HepG2 (cell line): ENCODE data around the gene IMPACT. TPM values are rescaled to one million over a fixed set of nuclear protein-coding genes. Genes with fewer than 3 reads are reported as not detected.

Source experiments
- ATAC-seq: fragments of 200-7000 bp; cut with Tn5 transposase; 3 replicates; pipeline ENCODE4 v1.9.1; 2020; ENCODE audit warnings: mild to moderate bottlenecking, moderate library complexity
- BruUV-seq: library from RNA; stranded (reverse); fragments of 400-500 nt; replicated peaks from 2 replicates; lab custom pipeline; 2021; lab: Mats Ljungman, UMichigan
- CTCF ChIA-PET: fragments of 300-600 bp; formaldehyde crosslinking; extraction: SDS; loops from one replicate; lab custom pipeline; 2021; ENCODE audit warnings: low total read pairs, inconsistent platforms, low intra/inter-chr PET ratio; lab: Yijun Ruan, JAX
- POLR2A ChIA-PET: fragments of 350-600 bp; sonication (Branson Sonifier 250); formaldehyde crosslinking; loops from one replicate; lab custom pipeline; 2020; ENCODE audit warnings: antibody characterized with exemption, inconsistent platforms; lab: Yijun Ruan, JAX
- DNase-seq: peaks from one replicate; pipeline ENCODE4 v3.0.0-alpha.2; 2015; ENCODE audit warnings: low spot score
- FAIRE-seq: peaks from 3 replicates; lab custom pipeline; 2011; peaks lifted over from hg19 to GRCh38; lab: Jason Lieb, UNC
- H2AFZ ChIP-seq: one replicate; pipeline ENCODE4 v1.6.1; 2011; ENCODE audit warnings: low read length, inconsistent platforms
- H3K27ac ChIP-seq: fragments of 300-600 bp; 3 replicates; pipeline ENCODE4 v1.8.0; 2011; ENCODE audit warnings: mixed run types, mild to moderate bottlenecking, mixed read lengths, low read length, inconsistent platforms; ENCODE audit not compliant: insufficient read depth; ENCODE audit errors: extremely low read length
- H3K27me3 ChIP-seq, 2 experiments: fragments of 200-600 bp in 1 of 2; 2 replicates in 1 of 2; 3 replicates in 1 of 2; pipeline versions ENCODE4 v1.6.0 to v1.8.0; 2011; ENCODE audit warnings: low read length in 2 of 2, mild to moderate bottlenecking in 2 of 2, moderate library complexity in 2 of 2, inconsistent platforms in 1 of 2; ENCODE audit not compliant: insufficient read depth in 2 of 2, control insufficient read depth in 1 of 2
- H3K36me3 ChIP-seq, 2 experiments: fragments of 200-600 bp in 1 of 2; replicated peaks in 1 of 2; 2 replicates in 1 of 2; 3 replicates in 1 of 2; pipeline versions ENCODE4 v1.5.1 to v1.8.0; 2011; ENCODE audit warnings: low read length in 2 of 2, inconsistent platforms in 1 of 2; ENCODE audit not compliant: insufficient read depth in 2 of 2, control insufficient read depth in 1 of 2
- H3K4me1 ChIP-seq: 2 replicates; pipeline ENCODE4 v1.5.1; 2012; ENCODE audit warnings: low read length, inconsistent platforms; ENCODE audit not compliant: insufficient read depth
- H3K4me2 ChIP-seq: 2 replicates; pipeline ENCODE4 v1.6.0; 2011; ENCODE audit warnings: low read depth, low read length, inconsistent platforms
- H3K4me3 ChIP-seq, 3 experiments: fragments of 200-600 bp in 1 of 3; sonication (generic), shearing (Covaris generic) in 1 of 3; replicated peaks in 1 of 3; 2 replicates each; pipeline ENCODE4 v1.5.1; 2011 to 2016; ENCODE audit warnings: low read length in 3 of 3, inconsistent platforms in 2 of 3, low read depth in 2 of 3, mild to moderate bottlenecking in 2 of 3, control low read depth in 1 of 3, mixed read lengths in 1 of 3; ENCODE audit not compliant: insufficient read depth in 1 of 3
- H3K79me2 ChIP-seq: one replicate; pipeline ENCODE4 v1.6.1; 2011; ENCODE audit warnings: low read length, inconsistent platforms; ENCODE audit not compliant: insufficient read depth
- H3K9ac ChIP-seq: 2 replicates; pipeline ENCODE4 v1.6.0; 2011; ENCODE audit warnings: mild to moderate bottlenecking, low read depth, low read length, inconsistent platforms; ENCODE audit not compliant: insufficient read depth
- H3K9me3 ChIP-seq: 2 replicates; pipeline ENCODE4 v1.5.1; 2012; ENCODE audit warnings: mild to moderate bottlenecking, low read length
- H4K20me1 ChIP-seq: 2 replicates; pipeline ENCODE4 v1.6.0; 2011; ENCODE audit warnings: inconsistent platforms, mild to moderate bottlenecking, low read length, moderate library complexity; ENCODE audit not compliant: insufficient read depth
- GFI1 ChIP-seq: sonication (generic); formaldehyde crosslinking; IDR thresholded peaks from 2 replicates; pipeline ENCODE4 v1.5.0; 2020; ENCODE audit warnings: missing genetic modification reagents, mild to moderate bottlenecking, borderline replicate concordance
- KAT7 ChIP-seq: IDR thresholded peaks from 2 replicates; pipeline ENCODE4 v1.6.1; 2018; ENCODE audit warnings: borderline replicate concordance, missing compliant biosample characterization
- SP5 ChIP-seq: IDR thresholded peaks from 2 replicates; pipeline ENCODE4 v1.6.1; 2016; ENCODE audit warnings: low read depth, borderline replicate concordance
- ZNF530 ChIP-seq: sonication (generic); formaldehyde crosslinking; IDR thresholded peaks from 2 replicates; pipeline ENCODE4 v1.5.0; 2020; ENCODE audit warnings: low read depth, mild to moderate bottlenecking, missing genetic modification reagents
- WGBS: methylation state at CpG from one replicate; pipeline ENCODE4 v1.1.6; 2017; ENCODE audit warnings: low lambda C conversion rate; 5-methylcytosine and 5-hydroxymethylcytosine counted together
- in situ Hi-C: cut with HindIII; loops from 2 replicates; pipeline ENCODE4 v1.10.0; 2017; ENCODE audit warnings: low pct_unique_long_range_greater_than_20kb; ENCODE audit not compliant: extremely low pct_ligation_motif_present
- intact Hi-C: fragments of 100-400 bp; cut with micrococcal nuclease; formaldehyde crosslinking; loops from one replicate; pipeline ENCODE4 v1.10.0; 2022; ENCODE audit not compliant: unreplicated experiment
- polyA plus RNA-seq, 8 experiments: library from polyadenylated mRNA; depleted of rRNA in 3 of 8; stranded (reverse) in 7 of 8; unstranded in 1 of 8; fragments of >200 nt; fragmentation: Illumina TruSeq in 4 of 8; extraction: Trizol in 4 of 8; gene quantifications; 2 replicates each; pipeline versions ENCODE4 v1.2.1 to v1.2.3, GENCODE V29; 2011 to 2016; ENCODE audit warnings: low read depth in 4 of 8, missing spikeins in 1 of 8, mixed read lengths in 1 of 8; ENCODE audit not compliant: insufficient read depth in 1 of 8
- total RNA-seq, 5 experiments: library from RNA; depleted of rRNA; stranded (reverse); fragments of >200 nt; fragmentation: Illumina TruSeq; extraction: Trizol; gene quantifications; 2 replicates each; pipeline ENCODE4 v1.2.3, GENCODE V29; 2016; ENCODE audit warnings: low read depth in 1 of 5
- TF ChIP-seq, protein P1 (sequence below): sonication (generic); formaldehyde crosslinking; IDR thresholded peaks from 2 replicates; pipeline ENCODE4 v1.5.1; 2020; ENCODE audit warnings: missing genetic modification reagents, mild to moderate bottlenecking, borderline replicate concordance
- TF ChIP-seq, protein P2 (sequence below): sonication (generic); formaldehyde crosslinking; IDR thresholded peaks from 2 replicates; pipeline ENCODE4 v1.4.0; 2020; ENCODE audit warnings: missing genetic modification reagents

The IMPACT gene
- total and polyA plus RNA-seq, 2 of the 13 experiments (the other 11 are each of a cell fraction or from before 2014, with no cell fraction given), result 5.0 to 7.7 TPM

DNA sequence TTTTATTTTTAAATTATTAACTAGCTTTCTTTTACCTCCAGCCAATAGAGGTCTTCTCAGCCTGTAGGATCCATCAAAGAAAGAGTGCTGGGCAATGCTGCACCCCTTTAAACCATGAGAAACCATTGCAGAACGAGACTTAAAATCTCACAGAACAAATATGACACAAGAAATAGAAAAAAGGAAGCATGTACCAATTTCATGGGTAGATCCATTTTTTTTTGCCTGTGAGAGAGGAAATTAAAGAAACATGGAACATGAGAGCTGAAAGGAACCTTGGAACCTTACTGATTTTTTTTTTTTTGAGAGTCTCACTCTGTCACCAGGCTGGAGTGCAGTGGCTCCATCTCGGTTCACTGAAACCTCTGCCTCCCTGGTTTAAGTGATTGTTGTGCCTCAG lies 47.9 kb downstream of the IMPACT start:
- Histone ChIP-seq H3K4me1 (no peaks in the 10 kb centered on the region), H3K27ac (no peak overlapping the region), H3K36me3 (no peaks in the 10 kb centered on the region), H3K27me3 (no peaks in the 10 kb centered on the region), H3K9ac (no peak overlapping the region), H3K79me2 (no peaks in the 10 kb centered on the region), H3K4me2 (no peak overlapping the region), H3K4me3 (no peak overlapping the region), H3K9me3 (no peaks in the 10 kb centered on the region), H4K20me1 (no peaks in the 10 kb centered on the region), H2AFZ (no peak overlapping the region)
- no peak for ATAC-seq
- intact Hi-C loops (no loop called here), in situ Hi-C loops (no loop called here)
- TF ChIP-seq KAT7 (CRISPR knock-in tag), result no peak
- TF ChIP-seq, protein P1, sequence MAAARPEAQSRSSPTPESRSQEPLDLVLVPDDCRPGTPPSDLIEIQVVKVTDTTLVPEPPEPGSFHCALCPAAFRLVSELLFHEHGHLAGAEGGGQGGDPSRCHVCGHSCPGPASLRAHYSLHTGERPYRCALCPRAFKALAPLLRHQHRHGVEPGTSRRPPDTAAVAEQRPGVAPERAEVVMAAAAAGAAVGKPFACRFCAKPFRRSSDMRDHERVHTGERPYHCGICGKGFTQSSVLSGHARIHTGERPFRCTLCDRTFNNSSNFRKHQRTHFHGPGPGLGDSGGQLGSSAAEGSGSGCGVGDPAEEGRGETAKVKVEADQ (CRISPR knock-in tag), result no peak
- no peak for TF ChIP-seq SP5 (CRISPR knock-in tag)
- no peak for TF ChIP-seq GFI1 (CRISPR knock-in tag)
- TF ChIP-seq ZNF530 (CRISPR knock-in tag), result no peak
- TF ChIP-seq, protein P2, sequence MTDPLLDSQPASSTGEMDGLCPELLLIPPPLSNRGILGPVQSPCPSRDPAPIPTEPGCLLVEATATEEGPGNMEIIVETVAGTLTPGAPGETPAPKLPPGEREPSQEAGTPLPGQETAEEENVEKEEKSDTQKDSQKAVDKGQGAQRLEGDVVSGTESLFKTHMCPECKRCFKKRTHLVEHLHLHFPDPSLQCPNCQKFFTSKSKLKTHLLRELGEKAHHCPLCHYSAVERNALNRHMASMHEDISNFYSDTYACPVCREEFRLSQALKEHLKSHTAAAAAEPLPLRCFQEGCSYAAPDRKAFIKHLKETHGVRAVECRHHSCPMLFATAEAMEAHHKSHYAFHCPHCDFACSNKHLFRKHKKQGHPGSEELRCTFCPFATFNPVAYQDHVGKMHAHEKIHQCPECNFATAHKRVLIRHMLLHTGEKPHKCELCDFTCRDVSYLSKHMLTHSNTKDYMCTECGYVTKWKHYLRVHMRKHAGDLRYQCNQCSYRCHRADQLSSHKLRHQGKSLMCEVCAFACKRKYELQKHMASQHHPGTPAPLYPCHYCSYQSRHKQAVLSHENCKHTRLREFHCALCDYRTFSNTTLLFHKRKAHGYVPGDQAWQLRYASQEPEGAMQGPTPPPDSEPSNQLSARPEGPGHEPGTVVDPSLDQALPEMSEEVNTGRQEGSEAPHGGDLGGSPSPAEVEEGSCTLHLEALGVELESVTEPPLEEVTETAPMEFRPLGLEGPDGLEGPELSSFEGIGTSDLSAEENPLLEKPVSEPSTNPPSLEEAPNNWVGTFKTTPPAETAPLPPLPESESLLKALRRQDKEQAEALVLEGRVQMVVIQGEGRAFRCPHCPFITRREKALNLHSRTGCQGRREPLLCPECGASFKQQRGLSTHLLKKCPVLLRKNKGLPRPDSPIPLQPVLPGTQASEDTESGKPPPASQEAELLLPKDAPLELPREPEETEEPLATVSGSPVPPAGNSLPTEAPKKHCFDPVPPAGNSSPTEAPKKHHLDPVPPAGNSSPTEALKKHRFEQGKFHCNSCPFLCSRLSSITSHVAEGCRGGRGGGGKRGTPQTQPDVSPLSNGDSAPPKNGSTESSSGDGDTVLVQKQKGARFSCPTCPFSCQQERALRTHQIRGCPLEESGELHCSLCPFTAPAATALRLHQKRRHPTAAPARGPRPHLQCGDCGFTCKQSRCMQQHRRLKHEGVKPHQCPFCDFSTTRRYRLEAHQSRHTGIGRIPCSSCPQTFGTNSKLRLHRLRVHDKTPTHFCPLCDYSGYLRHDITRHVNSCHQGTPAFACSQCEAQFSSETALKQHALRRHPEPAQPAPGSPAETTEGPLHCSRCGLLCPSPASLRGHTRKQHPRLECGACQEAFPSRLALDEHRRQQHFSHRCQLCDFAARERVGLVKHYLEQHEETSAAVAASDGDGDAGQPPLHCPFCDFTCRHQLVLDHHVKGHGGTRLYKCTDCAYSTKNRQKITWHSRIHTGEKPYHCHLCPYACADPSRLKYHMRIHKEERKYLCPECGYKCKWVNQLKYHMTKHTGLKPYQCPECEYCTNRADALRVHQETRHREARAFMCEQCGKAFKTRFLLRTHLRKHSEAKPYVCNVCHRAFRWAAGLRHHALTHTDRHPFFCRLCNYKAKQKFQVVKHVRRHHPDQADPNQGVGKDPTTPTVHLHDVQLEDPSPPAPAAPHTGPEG (CRISPR knock-in tag), result no peak
- no peak for FAIRE-seq
- CTCF ChIA-PET, result no interaction called here
- no peak for DNase-seq
- 0% methylated on average over 2 of the region's 2 CpGs for WGBS
- POLR2A ChIA-PET, result no interaction called here
- BruUV-seq, result no TSS peak
